Heart left ventricle (tissue), 13 donors: ENCODE data around the gene YY1.

ENCODE experiments used
- POLR2A ChIP-seq, 2 donors: fragments of 450-650 bp; IDR thresholded peaks; one replicate each; pipeline ENCODE4 v1.6.1; 2017; ENCODE audit warnings: antibody characterized with exemption in 2 of 2, mild to moderate bottlenecking in 2 of 2, moderate library complexity in 2 of 2
- TF ChIP-seq, protein P1 (sequence below), 12 donors: fragments of 200-600 bp; sonication (generic) in 4 of 12; IDR thresholded peaks; one replicate each; pipeline versions ENCODE4 v1.5.0 to v1.8.0; 2018 to 2022; ENCODE audit warnings: antibody characterized with exemption in 12 of 12, mild to moderate bottlenecking in 5 of 12
- donor health status: ischemic (EF 13 %, LVEDD 7.1; RV severe dilation, severe dysfunction).
- donor health status: DM: no; HTN: yes; CAD: no.
- donor health status: DM: no; HTN: no; CAD: no.
- donor health status: ischemic (EF 25% LVEDD 6.9; RV normal size, moderate dysfunction).
- donor health status: ischemic (EF 25% LVEDD 5.7; RV mildly dilated, moderate dysfunction).
- donor health status: ischemic (EF 35%, LVEDD 5.7; RV mildly dilated, moderate dysfunction).
- donor health status: nonischemic (EF 11% LVEDD 7.7; RV severe dilation, severe dysfunction).
- donor health status: DM: yes; HTN: yes; CAD: no.
- donor health status: PGD.
- donor health status: ischemic (EF 29% LVEDD 5.4; RV normal size, mild dysfunction).
- donor health status: nonischemic (EF 23%, LVEDD 6.1; RV moderate dilation, normal function).

GRCh38 chr14:100239840-100240667, 1.1 kb downstream of the YY1 start:
- TF ChIP-seq, protein P1, sequence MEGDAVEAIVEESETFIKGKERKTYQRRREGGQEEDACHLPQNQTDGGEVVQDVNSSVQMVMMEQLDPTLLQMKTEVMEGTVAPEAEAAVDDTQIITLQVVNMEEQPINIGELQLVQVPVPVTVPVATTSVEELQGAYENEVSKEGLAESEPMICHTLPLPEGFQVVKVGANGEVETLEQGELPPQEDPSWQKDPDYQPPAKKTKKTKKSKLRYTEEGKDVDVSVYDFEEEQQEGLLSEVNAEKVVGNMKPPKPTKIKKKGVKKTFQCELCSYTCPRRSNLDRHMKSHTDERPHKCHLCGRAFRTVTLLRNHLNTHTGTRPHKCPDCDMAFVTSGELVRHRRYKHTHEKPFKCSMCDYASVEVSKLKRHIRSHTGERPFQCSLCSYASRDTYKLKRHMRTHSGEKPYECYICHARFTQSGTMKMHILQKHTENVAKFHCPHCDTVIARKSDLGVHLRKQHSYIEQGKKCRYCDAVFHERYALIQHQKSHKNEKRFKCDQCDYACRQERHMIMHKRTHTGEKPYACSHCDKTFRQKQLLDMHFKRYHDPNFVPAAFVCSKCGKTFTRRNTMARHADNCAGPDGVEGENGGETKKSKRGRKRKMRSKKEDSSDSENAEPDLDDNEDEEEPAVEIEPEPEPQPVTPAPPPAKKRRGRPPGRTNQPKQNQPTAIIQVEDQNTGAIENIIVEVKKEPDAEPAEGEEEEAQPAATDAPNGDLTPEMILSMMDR (IDR thresholded peaks at IDR 0.05) = peak; percentile 25 to 90 (median 75)
- TF ChIP-seq POLR2A (IDR thresholded peaks at IDR 0.05) = peak in 1 of 2 donors; percentile 63
